ENCODE data around the gene MAP4K4. TPM values are rescaled to one million over a fixed set of nuclear protein-coding genes. Genes with fewer than 3 reads are reported as not detected.

The MAP4K4 gene
- total and polyA plus RNA-seq, 2 of the 13 experiments (the other 11 are each of a cell fraction or from before 2014, with no cell fraction given), result 105 to 264 TPM

DNA sequence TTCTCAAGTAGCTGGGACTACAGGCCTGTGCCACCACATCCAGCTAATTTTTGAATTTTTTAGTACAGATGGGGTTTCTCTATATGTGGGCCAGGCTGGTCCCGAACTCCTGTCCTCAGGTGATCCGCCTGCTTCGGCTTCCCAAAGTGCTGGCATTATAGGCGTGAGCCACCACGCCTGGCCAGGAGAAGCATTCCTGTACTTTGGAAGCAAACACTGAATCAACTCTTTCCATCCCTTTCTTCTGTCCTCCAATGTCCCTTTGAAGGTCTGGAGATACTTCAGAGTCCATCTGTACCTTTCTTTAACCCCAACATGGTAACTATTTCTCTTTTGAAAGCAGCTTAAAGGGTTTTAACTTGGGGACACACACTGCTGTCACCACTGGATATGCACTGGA, 23.6 kb upstream of the MAP4K4 start:
- no TSS peak for BruUV-seq (replicated peaks)
- Histone ChIP-seq H3K79me2 (ENCODE audit: insufficient read depth, low read length) (no peaks in the 10 kb centered on the region), H4K20me1 (ENCODE audit: insufficient read depth, low read length) (no peaks in the 10 kb centered on the region), H3K4me2 (ENCODE audit: low read depth, low read length) (peak overlapping the region; percentile 50), H3K4me3 (replicated peaks in 1 of 3; ENCODE audit: insufficient read depth in 1 of 3, low read depth in 2 of 3, low read length in 3 of 3) (no peak overlapping the region), H3K4me1 (ENCODE audit: insufficient read depth, low read length) (peaks cover 24% of the 10 kb centered on the region), H3K9ac (ENCODE audit: insufficient read depth, low read depth, low read length) (0 out of 2 replicates have a peak overlapping the region, but pooled peaks have one; percentile 2), H3K27ac (ENCODE audit: extremely low read length, insufficient read depth, low read length) (peak overlapping the region; percentile 42), H2AFZ (ENCODE audit: low read length) (no peak overlapping the region), H3K9me3 (ENCODE audit: low read length) (peaks cover 14% of the 10 kb centered on the region), H3K36me3 (replicated peaks in 1 of 2; ENCODE audit: control insufficient read depth in 1 of 2, insufficient read depth in 2 of 2, low read length in 2 of 2) (no peaks in the 10 kb centered on the region), H3K27me3 (ENCODE audit: control insufficient read depth in 1 of 2, insufficient read depth in 2 of 2, low read length in 2 of 2) (no peaks in the 10 kb centered on the region)
- WGBS (ENCODE audit: low lambda C conversion rate), result 34% methylated on average over 5 of the region's 5 CpGs
- intact Hi-C loops (cut with micrococcal nuclease; ENCODE audit: unreplicated experiment) (no loop called here), in situ Hi-C loops (cut with HindIII; ENCODE audit: extremely low pct_ligation_motif_present, low pct_unique_long_range_greater_than_20kb) (no loop called here)
- DNase-seq (ENCODE audit: low spot score) (peak; percentile 85), ATAC-seq (peak; percentile 97), FAIRE-seq (peak; percentile 76)
- ChIA-PET POLR2A (interaction anchor here (0.8 to 1.6 kb wide), 3 partner anchors 18 to 107 kb away, joined by 3 to 6 read pairs (median 4); partner anchors contain the start of gene MAP4K4), CTCF (ENCODE audit: low intra/inter-chr PET ratio, low total read pairs) (no interaction called here)
- TF ChIP-seq ZNF460 (CRISPR knock-in tag; IDR thresholded peaks at IDR 0.05; ENCODE audit: borderline replicate concordance) (peak; percentile 83; the same call in 1 of the 2 replicates), RNF2 (conservative IDR thresholded peaks at IDR 0.05; ENCODE audit: low read depth) (no peak), SP5 (CRISPR knock-in tag; IDR thresholded peaks at IDR 0.05; ENCODE audit: borderline replicate concordance, low read depth) (0 out of 2 replicates have a peak, but pooled peaks have one; percentile 25), GABPB1 (CRISPR knock-in tag; IDR thresholded peaks at IDR 0.05) (no peak), FOXA1 (IDR thresholded peaks at IDR 0.05) (no peak), FOXA1 (CRISPR knock-in tag; IDR thresholded peaks at IDR 0.05) (peak; percentile 35; the same call in 1 of the 2 replicates), ZFAT (CRISPR knock-in tag; conservative IDR thresholded peaks at IDR 0.05) (no peak), HES4 (CRISPR knock-in tag; IDR thresholded peaks at IDR 0.05; ENCODE audit: borderline replicate concordance) (no peak), ZFY (CRISPR knock-in tag; IDR thresholded peaks at IDR 0.05) (no peak), HDAC1 (CRISPR knock-in tag; IDR thresholded peaks at IDR 0.05) (peak; percentile 47; the same call in 1 of the 2 replicates), ZNF652 (CRISPR knock-in tag; IDR thresholded peaks at IDR 0.05; ENCODE audit: borderline replicate concordance, low read depth) (peak; percentile 60; the same call in 1 of the 2 replicates), TBL1XR1 (IDR thresholded peaks at IDR 0.05; ENCODE audit: borderline replicate concordance, low read length, partially characterized antibody) (no peak), CREM (IDR thresholded peaks at IDR 0.05) (no peak; the same call in 1 of the 2 replicates), CREM (CRISPR knock-in tag; IDR thresholded peaks at IDR 0.05) (no peak)
- TF ChIP-seq, protein P1, sequence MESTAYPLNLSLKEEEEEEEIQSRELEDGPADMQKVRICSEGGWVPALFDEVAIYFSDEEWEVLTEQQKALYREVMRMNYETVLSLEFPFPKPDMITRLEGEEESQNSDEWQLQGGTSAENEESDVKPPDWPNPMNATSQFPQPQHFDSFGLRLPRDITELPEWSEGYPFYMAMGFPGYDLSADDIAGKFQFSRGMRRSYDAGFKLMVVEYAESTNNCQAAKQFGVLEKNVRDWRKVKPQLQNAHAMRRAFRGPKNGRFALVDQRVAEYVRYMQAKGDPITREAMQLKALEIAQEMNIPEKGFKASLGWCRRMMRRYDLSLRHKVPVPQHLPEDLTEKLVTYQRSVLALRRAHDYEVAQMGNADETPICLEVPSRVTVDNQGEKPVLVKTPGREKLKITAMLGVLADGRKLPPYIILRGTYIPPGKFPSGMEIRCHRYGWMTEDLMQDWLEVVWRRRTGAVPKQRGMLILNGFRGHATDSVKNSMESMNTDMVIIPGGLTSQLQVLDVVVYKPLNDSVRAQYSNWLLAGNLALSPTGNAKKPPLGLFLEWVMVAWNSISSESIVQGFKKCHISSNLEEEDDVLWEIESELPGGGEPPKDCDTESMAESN (CRISPR knock-in tag; conservative IDR thresholded peaks at IDR 0.05), result no peak
- TF ChIP-seq, protein P2, sequence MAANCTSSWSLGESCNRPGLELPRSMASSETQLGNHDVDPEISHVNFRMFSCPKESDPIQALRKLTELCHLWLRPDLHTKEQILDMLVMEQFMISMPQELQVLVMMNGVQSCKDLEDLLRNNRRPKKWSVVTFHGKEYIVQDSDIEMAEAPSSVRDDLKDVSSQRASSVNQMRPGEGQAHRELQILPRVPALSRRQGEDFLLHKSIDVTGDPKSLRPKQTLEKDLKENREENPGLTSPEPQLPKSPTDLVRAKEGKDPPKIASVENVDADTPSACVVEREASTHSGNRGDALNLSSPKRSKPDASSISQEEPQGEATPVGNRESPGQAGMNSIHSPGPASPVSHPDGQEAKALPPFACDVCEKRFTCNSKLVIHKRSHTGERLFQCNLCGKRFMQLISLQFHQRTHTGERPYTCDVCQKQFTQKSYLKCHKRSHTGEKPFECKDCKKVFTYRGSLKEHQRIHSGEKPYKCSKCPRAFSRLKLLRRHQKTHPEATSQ (CRISPR knock-in tag; IDR thresholded peaks at IDR 0.05; ENCODE audit: borderline replicate concordance), result no peak
- TF ChIP-seq, protein P3, sequence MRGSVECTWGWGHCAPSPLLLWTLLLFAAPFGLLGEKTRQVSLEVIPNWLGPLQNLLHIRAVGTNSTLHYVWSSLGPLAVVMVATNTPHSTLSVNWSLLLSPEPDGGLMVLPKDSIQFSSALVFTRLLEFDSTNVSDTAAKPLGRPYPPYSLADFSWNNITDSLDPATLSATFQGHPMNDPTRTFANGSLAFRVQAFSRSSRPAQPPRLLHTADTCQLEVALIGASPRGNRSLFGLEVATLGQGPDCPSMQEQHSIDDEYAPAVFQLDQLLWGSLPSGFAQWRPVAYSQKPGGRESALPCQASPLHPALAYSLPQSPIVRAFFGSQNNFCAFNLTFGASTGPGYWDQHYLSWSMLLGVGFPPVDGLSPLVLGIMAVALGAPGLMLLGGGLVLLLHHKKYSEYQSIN (CRISPR knock-in tag; IDR thresholded peaks at IDR 0.05; ENCODE audit: borderline replicate concordance), result no peak
- TF ChIP-seq, protein P4, sequence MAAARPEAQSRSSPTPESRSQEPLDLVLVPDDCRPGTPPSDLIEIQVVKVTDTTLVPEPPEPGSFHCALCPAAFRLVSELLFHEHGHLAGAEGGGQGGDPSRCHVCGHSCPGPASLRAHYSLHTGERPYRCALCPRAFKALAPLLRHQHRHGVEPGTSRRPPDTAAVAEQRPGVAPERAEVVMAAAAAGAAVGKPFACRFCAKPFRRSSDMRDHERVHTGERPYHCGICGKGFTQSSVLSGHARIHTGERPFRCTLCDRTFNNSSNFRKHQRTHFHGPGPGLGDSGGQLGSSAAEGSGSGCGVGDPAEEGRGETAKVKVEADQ (CRISPR knock-in tag; IDR thresholded peaks at IDR 0.05; ENCODE audit: borderline replicate concordance), result no peak
